Erythroblast (primary cell): ENCODE results near the gene TALDO1.

Experiments used
- GATA1 ChIP-seq: IDR thresholded peaks from 2 replicates; pipeline ENCODE4 v1.6.1; 2011; ENCODE audit warnings: low read depth, mild to moderate bottlenecking, control low read depth, low read length, moderate library complexity
- POLR2A ChIP-seq: IDR thresholded peaks from 2 replicates; pipeline ENCODE4 v1.6.1; 2011; ENCODE audit warnings: mild to moderate bottlenecking, low read length

DNA sequence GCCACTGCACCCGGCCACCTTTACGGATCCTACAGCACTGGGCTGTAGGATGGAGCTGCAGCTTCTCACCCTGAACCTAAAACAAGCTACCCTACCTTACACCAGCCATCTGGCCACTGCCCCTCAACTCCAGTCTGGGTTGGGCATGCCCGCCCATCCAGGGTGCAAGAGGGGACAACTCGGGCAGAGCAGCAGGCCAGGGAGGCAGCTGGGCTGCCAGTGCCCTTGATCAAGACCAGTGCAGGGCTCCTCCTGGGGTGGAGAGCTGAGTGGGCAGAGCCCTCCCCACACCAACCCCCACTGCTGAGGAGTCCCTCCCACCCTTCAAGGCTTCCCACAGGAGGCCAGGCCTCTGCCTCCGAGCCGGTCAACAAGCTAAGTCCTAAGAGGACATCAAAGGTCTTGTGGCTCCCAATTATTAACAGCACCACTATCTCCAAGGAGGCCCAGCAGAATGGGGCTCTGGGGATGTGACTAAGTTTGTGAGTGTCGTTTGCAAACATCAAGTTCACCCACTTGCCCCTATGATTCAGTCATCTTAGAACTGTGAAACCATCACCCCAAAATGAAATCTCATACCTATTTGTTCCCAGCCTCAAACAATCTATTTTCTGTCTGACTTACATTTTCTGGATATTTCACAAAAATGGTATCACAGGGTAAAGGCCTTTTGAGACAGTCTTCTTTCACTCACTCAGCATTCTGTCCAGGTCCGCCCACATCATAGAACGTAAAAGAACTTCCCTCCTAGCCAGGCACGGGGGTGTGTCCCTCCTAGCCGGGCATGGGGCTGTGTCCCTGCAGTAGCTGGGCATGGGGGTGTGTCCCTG, 19.1 kb downstream of the TALDO1 start:
- TF ChIP-seq POLR2A, result no peak
- no peak for TF ChIP-seq GATA1
